Spleen (tissue), 11 donors: ENCODE data around the gene ZNF214. TPM values are rescaled to one million over a fixed set of nuclear protein-coding genes. Genes with fewer than 3 reads are reported as not detected.

Source experiments
- DNase-seq: peaks from one replicate; pipeline ENCODE4 v3.0.0-alpha.2; 2020
- H3K27ac ChIP-seq, 8 donors: fragments of 200-600 bp; sonication (generic) in 7 of 8; 1 replicate in 4 of 8; 2 replicates in 4 of 8; pipeline versions ENCODE4 v1.5.0 to v1.8.0; 2016 to 2021; ENCODE audit warnings: inconsistent platforms in 4 of 8, mild to moderate bottlenecking in 4 of 8, moderate library complexity in 1 of 8
- H3K27me3 ChIP-seq, 7 donors: fragments of 200-600 bp; sonication (generic) in 6 of 7; replicated peaks in 1 of 7; 1 replicate in 4 of 7; 2 replicates in 3 of 7; pipeline versions ENCODE4 v1.5.0 to v1.8.0; 2016 to 2021; ENCODE audit warnings: inconsistent platforms in 3 of 7, mild to moderate bottlenecking in 1 of 7
- H3K36me3 ChIP-seq, 6 donors: fragments of 200-600 bp; sonication (generic) in 5 of 6; 1 replicate in 4 of 6; 2 replicates in 2 of 6; pipeline versions ENCODE4 v1.5.0 to v1.8.0; 2016 to 2021; ENCODE audit warnings: inconsistent platforms in 2 of 6
- H3K4me1 ChIP-seq, 6 donors: fragments of 200-600 bp; sonication (generic) in 5 of 6; 1 replicate in 3 of 6; 2 replicates in 3 of 6; pipeline versions ENCODE4 v1.5.0 to v1.8.0; 2016 to 2021; ENCODE audit warnings: inconsistent platforms in 3 of 6
- H3K4me3 ChIP-seq, 8 donors: fragments of 200-600 bp; sonication (generic) in 7 of 8; 1 replicate in 4 of 8; 2 replicates in 4 of 8; pipeline versions ENCODE4 v1.5.0 to v1.8.0; 2016 to 2021; ENCODE audit warnings: inconsistent platforms in 4 of 8, mild to moderate bottlenecking in 4 of 8, moderate library complexity in 2 of 8
- H3K9me3 ChIP-seq, 8 donors: fragments of 200-600 bp; sonication (generic) in 7 of 8; 1 replicate in 4 of 8; 2 replicates in 4 of 8; pipeline versions ENCODE4 v1.5.0 to v1.8.0; 2016 to 2021; ENCODE audit warnings: inconsistent platforms in 4 of 8
- CTCF ChIP-seq, 11 experiments: fragments of 200-600 bp in 7 of 11; fragments of 450-650 bp in 4 of 11; sonication (generic) in 4 of 11; IDR thresholded peaks in 8 of 11; conservative IDR thresholded peaks in 3 of 11; 1 replicate in 7 of 11; 2 replicates in 4 of 11; pipeline versions ENCODE4 v1.4.0 to v1.8.0; 2016 to 2021; ENCODE audit warnings: antibody characterized with exemption in 11 of 11, inconsistent platforms in 4 of 11, mild to moderate bottlenecking in 1 of 11
- POLR2A ChIP-seq, 3 donors: fragments of 450-650 bp; IDR thresholded peaks; one replicate each; pipeline ENCODE4 v1.5.1; 2017; ENCODE audit warnings: antibody characterized with exemption in 3 of 3, mild to moderate bottlenecking in 1 of 3
- POLR2AphosphoS5 ChIP-seq, 3 donors: sonication (generic); formaldehyde crosslinking; IDR thresholded peaks; one replicate each; pipeline ENCODE4 v1.5.1; 2017; ENCODE audit warnings: antibody characterized with exemption in 3 of 3
- WGBS, 5 donors: extraction: QIAGEN DNeasy Blood & Tissue Kit in 3 of 5; methylation state at CpG; one replicate each; pipeline versions ENCODE4 v1.1.5 to v1.1.7; 2013 to 2018; 5-methylcytosine and 5-hydroxymethylcytosine counted together
- intact Hi-C: fragments of 100-400 bp; cut with DNase I; formaldehyde crosslinking; loops from one replicate; pipeline ENCODE4 v1.15.0; 2023; ENCODE audit warnings: low total_unique reads
- polyA plus RNA-seq, 3 donors: library from polyadenylated mRNA; stranded (reverse); fragments of 200-250 nt; gene quantifications; one replicate each; pipeline ENCODE4 v1.2.1, GENCODE V29; 2013
- total RNA-seq, 7 donors: library from RNA; depleted of rRNA in 3 of 7; stranded (reverse); fragments of >200 nt in 3 of 7; fragmentation: NEBNext Ultra II Directional in 4 of 7; extraction: Animal tissue kit (Norgen Biotek cat#: 25700) in 4 of 7; gene quantifications; one replicate each; pipeline versions ENCODE4 v1.1.0 to v1.2.1, GENCODE V29; 2016 to 2021
- donor health status: healthy with polysubstance abuse.
- donor health status: DM: no; HTN: no; CAD: no; lungs with moderate emphysema.
- donor health status: DM: no; HTN: no; CAD: no.
- donor health status: Bipolar disorder and iron deficiency.
- donor health status: healthy.
- donor health status: DM: no; HTN: no; CAD: no.
- donor health status: DM: yes; HTN: yes; CAD: no.

The ZNF214 gene
- total and polyA plus RNA-seq, 10 donors = 0.06 to 1.5 (median 0.59) TPM; not detected in 1

DNA sequence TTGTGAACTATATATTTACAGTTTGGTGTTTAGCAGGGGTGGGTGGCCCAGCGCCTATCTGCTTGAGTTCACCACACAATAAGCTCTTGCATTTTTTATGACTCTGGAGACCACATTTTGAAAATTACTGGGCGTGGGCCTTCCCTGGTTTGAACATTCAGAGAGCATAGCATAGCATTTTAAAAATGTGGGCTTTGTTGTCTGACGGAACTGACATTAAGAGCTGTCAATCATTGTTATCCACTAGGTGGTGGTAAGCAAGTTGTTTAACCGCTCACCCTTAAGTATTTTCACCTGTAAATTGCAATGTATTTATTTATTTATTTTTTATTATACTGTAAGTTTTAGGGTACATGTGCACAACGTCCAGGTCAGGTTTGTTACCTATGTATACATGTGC is 1.2 kb upstream of the ZNF214 start:
- peaks cover 0 to 50% (median 13%) of the 10 kb centered on the region in 7 donors for H3K27me3 ChIP-seq
- H3K36me3 ChIP-seq = no peaks in the 10 kb centered on the region
- no peak overlapping the region for H3K27ac ChIP-seq
- no peaks in the 10 kb centered on the region for H3K9me3 ChIP-seq
- intact Hi-C loops = no loop called here
- DNase-seq = no peak
- 74 to 85% (median 84%) methylated on average over 5 of the region's 5 CpGs for WGBS, 5 donors
- no peak for TF ChIP-seq CTCF (IDR thresholded peaks at IDR 0.05 in 8 of 11, conservative IDR thresholded peaks at IDR 0.05 in 3 of 11)
- TF ChIP-seq POLR2AphosphoS5 (IDR thresholded peaks at IDR 0.05) = no peak
- TF ChIP-seq POLR2A (IDR thresholded peaks at IDR 0.05) = no peak
- H3K4me1 ChIP-seq = peaks cover 0 to 14% (median 13%) of the 10 kb centered on the region in 6 donors
- H3K4me3 ChIP-seq = no peak overlapping the region

DNA sequence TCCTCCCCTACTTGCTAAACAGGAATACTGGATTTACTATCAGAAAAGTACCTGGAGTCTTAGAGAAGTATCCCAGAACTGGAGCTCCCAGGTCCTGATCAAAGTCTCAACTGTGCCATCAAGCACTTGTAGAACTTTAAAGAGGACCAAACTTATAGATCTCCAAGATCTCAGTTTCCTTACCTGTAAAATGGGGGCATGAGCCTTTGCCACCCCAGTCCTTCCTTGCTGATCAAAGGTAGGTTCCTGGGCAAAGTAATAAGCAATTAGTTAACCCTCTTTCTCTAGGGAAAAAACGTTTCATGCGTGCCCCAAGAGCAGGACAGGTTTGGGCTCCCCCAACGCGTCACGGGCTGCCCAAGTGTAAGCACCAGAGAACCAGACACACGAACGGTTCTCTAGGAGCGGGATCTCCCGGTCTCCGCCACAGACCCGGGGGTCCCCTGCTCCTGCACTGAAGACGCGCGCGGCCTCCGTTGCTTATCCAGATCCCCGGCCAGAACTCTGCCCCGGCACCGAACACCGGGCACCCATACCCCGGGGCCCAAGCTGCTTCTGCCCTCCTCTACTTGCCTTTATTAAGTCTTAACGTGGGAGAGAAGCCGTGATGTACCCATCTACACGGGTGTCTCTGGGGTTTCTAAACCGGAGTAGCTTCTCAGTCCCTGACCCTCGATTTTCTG is 505 bp downstream of the ZNF214 start:
- TF ChIP-seq CTCF (IDR thresholded peaks at IDR 0.05 in 8 of 11, conservative IDR thresholded peaks at IDR 0.05 in 3 of 11) = no peak
- no peak for TF ChIP-seq POLR2A (IDR thresholded peaks at IDR 0.05)
- TF ChIP-seq POLR2AphosphoS5 (IDR thresholded peaks at IDR 0.05) = no peak
- WGBS, 5 donors = 5 to 9% (median 7%) methylated on average over 25 to 26 of the region's 26 CpGs
- no peaks in the 10 kb centered on the region for H3K36me3 ChIP-seq
- peaks cover 0 to 50% (median 13%) of the 10 kb centered on the region in 7 donors for H3K27me3 ChIP-seq
- H3K27ac ChIP-seq = peak overlapping the region in 4 of 8 donors; percentile 14 to 53 (median 34)
- peak overlapping the region; percentile 24 to 69 (median 36) for H3K4me3 ChIP-seq
- H3K4me1 ChIP-seq = peaks cover 0 to 14% (median 13%) of the 10 kb centered on the region in 6 donors
- H3K9me3 ChIP-seq = no peaks in the 10 kb centered on the region
- intact Hi-C loops = no loop called here
- no peak for DNase-seq

GRCh38 chr11:7016011-7016410 is 4.1 kb downstream of the ZNF214 start:
- Histone ChIP-seq H3K9me3 (no peaks in the 10 kb centered on the region), H3K4me3 (no peak overlapping the region), H3K4me1 (peaks cover 0 to 14% (median 10%) of the 10 kb centered on the region in 6 donors), H3K27ac (no peak overlapping the region), H3K27me3 (peaks cover 0 to 28% (median 13%) of the 10 kb centered on the region in 7 donors), H3K36me3 (no peaks in the 10 kb centered on the region)
- TF ChIP-seq POLR2AphosphoS5 (IDR thresholded peaks at IDR 0.05) (no peak), POLR2A (IDR thresholded peaks at IDR 0.05) (no peak)
- 63 to 88% (median 85%) methylated on average over 1 of the region's 1 CpG for WGBS, 5 donors
- no peak for DNase-seq
- intact Hi-C loops = no loop called here

GRCh38 chr11:7014118-7014517 is 6.0 kb downstream of the ZNF214 start:
- H3K4me3 ChIP-seq = no peak overlapping the region
- H3K4me1 ChIP-seq = no peaks in the 10 kb centered on the region
- DNase-seq = no peak
- H3K27ac ChIP-seq = no peak overlapping the region
- no peaks in the 10 kb centered on the region for H3K9me3 ChIP-seq
- no peaks in the 10 kb centered on the region for H3K36me3 ChIP-seq
- intact Hi-C loops = no loop called here
- peaks cover 0 to 9% (median 0%) of the 10 kb centered on the region in 7 donors for H3K27me3 ChIP-seq
- no peak for TF ChIP-seq CTCF (IDR thresholded peaks at IDR 0.05 in 8 of 11, conservative IDR thresholded peaks at IDR 0.05 in 3 of 11)
- TF ChIP-seq POLR2AphosphoS5 (IDR thresholded peaks at IDR 0.05) = no peak
- TF ChIP-seq POLR2A (IDR thresholded peaks at IDR 0.05) = no peak
- 87 to 96% (median 94%) methylated on average over 1 of the region's 1 CpG for WGBS, 5 donors
